ENCODE results near the gene LAPTM4A. TPM values are rescaled to one million over a fixed set of nuclear protein-coding genes. Genes with fewer than 3 reads are reported as not detected.
A peak's percentile ranks its signal among the peaks of the same experiment; 100 is the strongest.

Gene LAPTM4A
- total RNA-seq, 3 donors from 2014 or later = 27.3 to 30.0 (median 29.7) TPM

DNA sequence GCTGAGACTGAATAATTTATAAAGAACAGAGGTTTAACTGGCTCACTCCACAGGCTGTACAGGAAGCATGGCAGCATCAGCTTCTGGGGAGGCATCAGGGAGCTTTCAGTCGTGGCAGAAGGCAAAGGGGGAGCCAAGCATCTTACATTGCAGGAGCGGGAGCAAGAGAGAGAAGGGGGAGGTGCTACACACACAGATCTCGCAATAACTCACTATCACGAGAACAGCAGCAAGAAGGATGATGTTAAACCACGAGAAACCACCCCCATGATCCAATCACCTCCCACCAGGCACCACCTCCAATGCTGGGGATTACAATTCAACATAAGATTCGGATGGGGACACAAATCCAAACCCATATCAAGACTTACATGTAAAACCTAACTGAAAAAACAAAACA lies 21.2 kb downstream of the LAPTM4A start:
- H3K27me3 Mint-ChIP-seq (ENCODE audit: low read depth) = no peaks in the 10 kb centered on the region

GRCh38 chr2:20027705-20028434 lies 23.6 kb downstream of the LAPTM4A start:
- Mint-ChIP-seq H3K4me3 (no peak overlapping the region), H3K4me1 (ENCODE audit: low read depth) (no peaks in the 10 kb centered on the region), H3K9me3 (peaks cover 5% of the 10 kb centered on the region), H3K36me3 (ENCODE audit: insufficient read depth) (peaks cover 57% of the 10 kb centered on the region), H3K27me3 (ENCODE audit: low read depth) (no peaks in the 10 kb centered on the region)
- DNase-seq = no peak
- ATAC-seq = no peak

More for the DNA sequence above, 21.2 kb downstream of the LAPTM4A start:
- no peak for ATAC-seq
- H3K9me3 Mint-ChIP-seq = peaks cover 5% of the 10 kb centered on the region
- peaks cover 66% of the 10 kb centered on the region for H3K36me3 Mint-ChIP-seq (ENCODE audit: insufficient read depth)
- no peaks in the 10 kb centered on the region for H3K4me1 Mint-ChIP-seq (ENCODE audit: low read depth)
- no peak for DNase-seq
- H3K4me3 Mint-ChIP-seq = no peak overlapping the region

DNA sequence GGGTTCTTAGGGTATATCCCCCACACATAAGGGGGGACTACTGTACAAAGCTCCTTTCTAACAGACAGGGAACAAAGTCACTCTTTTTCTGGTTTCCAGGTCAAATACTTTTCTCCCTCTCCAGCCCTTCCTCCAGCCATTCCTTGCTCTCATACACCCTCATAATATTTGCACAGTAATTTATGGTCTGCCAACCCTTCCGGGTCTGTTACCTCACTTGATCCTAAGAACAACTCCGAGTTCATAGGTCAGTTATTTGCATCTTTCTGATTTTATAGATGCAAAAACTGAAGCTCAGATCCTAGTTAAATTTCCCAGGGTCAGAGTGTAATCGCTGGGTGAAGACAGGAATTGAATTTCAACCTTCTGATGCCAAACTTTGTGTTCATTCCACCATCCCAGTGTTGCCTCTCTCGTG lies 24.2 kb downstream of the LAPTM4A start:
- ATAC-seq (no peak), DNase-seq (no peak)
- no peak overlapping the region for H3K4me3 Mint-ChIP-seq
- H3K9me3 Mint-ChIP-seq = peaks cover 5% of the 10 kb centered on the region
- no peaks in the 10 kb centered on the region for H3K27me3 Mint-ChIP-seq (ENCODE audit: low read depth)
- H3K4me1 Mint-ChIP-seq (ENCODE audit: low read depth) = no peaks in the 10 kb centered on the region
- H3K36me3 Mint-ChIP-seq (ENCODE audit: insufficient read depth) = peaks cover 51% of the 10 kb centered on the region

DNA sequence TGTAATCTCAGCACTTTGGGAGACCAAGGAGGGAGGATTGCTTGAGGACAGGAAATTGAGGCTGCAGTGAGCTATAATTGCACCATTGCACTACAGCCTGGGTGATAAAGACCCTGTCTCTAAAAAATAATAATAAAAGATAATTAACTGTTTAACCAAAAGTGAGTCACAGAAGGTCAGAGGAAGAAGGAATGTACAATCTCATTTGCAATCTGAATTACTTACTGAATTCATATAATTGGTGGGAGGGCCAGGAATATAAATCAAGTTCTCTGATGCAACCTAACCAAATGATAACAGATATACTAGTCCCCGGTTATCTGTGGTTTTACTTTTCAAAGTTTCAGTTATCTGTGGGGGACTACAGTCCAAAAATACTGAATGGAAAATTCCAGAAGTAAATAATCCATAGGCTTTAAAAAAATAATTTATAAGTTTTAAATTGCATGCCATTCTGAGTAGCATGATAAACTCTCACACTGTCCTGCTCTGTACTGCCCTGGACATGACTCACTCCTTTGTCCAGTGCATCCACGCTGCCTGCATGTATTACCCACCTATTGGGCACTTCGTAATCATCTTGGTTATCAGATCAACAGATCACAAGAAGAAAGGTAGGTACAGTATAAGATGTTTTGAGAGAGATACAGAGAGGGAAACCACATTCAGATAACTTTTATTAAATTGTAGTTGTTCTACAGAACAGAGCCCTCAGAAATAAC lies 26.2 kb downstream of the LAPTM4A start:
- peaks cover 33% of the 10 kb centered on the region for H3K36me3 Mint-ChIP-seq (ENCODE audit: insufficient read depth)
- H3K9me3 Mint-ChIP-seq = peaks cover 14% of the 10 kb centered on the region
- H3K27me3 Mint-ChIP-seq (ENCODE audit: low read depth) = no peaks in the 10 kb centered on the region
- ATAC-seq (no peak), DNase-seq (no peak)
- no peak overlapping the region for H3K4me3 Mint-ChIP-seq
- no peaks in the 10 kb centered on the region for H3K4me1 Mint-ChIP-seq (ENCODE audit: low read depth)

- Mint-ChIP-seq H3K4me1 (ENCODE audit: low read depth) (no peaks in the 10 kb centered on the region), H3K4me3 (no peak overlapping the region), H3K9me3 (peaks cover 16% of the 10 kb centered on the region), H3K36me3 (ENCODE audit: insufficient read depth) (peaks cover 18% of the 10 kb centered on the region), H3K27me3 (ENCODE audit: low read depth) (no peaks in the 10 kb centered on the region)
- ATAC-seq = no peak
- no peak for DNase-seq
Observed at GRCh38 chr2:20023688-20024087, 27.7 kb downstream of the LAPTM4A start.

- Mint-ChIP-seq H3K36me3 (ENCODE audit: insufficient read depth) (peaks cover 3% of the 10 kb centered on the region), H3K4me1 (ENCODE audit: low read depth) (no peaks in the 10 kb centered on the region), H3K27me3 (ENCODE audit: low read depth) (no peaks in the 10 kb centered on the region), H3K4me3 (no peak overlapping the region), H3K9me3 (peaks cover 16% of the 10 kb centered on the region)
- DNase-seq (no peak), ATAC-seq (no peak)
Observed at GRCh38 chr2:20021405-20022009, 29.9 kb downstream of the LAPTM4A start.

DNA sequence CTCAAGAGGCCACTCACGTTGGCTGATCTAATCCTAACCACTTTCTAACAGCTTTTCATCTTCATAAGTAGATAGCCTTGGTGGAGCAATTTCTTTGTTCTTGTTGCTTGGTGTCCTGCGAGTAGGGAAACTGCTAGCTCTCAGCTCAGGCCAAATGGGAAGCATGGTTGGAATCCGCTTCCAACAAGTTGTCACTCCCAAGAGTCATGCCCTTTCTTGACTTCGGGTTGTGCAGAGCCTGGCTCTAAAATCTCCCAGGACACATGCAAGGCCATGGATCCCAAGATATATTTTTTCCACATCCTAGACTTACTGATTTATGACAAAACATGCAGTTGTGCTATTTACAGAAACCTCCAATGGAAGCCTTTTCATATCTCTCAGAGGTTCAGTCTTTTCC lies 31.7 kb downstream of the LAPTM4A start:
- Mint-ChIP-seq H3K4me1 (ENCODE audit: low read depth) (no peaks in the 10 kb centered on the region), H3K9me3 (peaks cover 16% of the 10 kb centered on the region), H3K4me3 (no peak overlapping the region), H3K27me3 (ENCODE audit: low read depth) (peaks cover 1% of the 10 kb centered on the region), H3K36me3 (ENCODE audit: insufficient read depth) (peaks cover 3% of the 10 kb centered on the region)
- DNase-seq (no peak), ATAC-seq (no peak)

GRCh38 chr2:20018601-20019152 lies 32.8 kb downstream of the LAPTM4A start:
- ATAC-seq (no peak), DNase-seq (no peak)
- peaks cover 16% of the 10 kb centered on the region for H3K9me3 Mint-ChIP-seq
- no peak overlapping the region for H3K4me3 Mint-ChIP-seq
- no peaks in the 10 kb centered on the region for H3K36me3 Mint-ChIP-seq (ENCODE audit: insufficient read depth)
- H3K4me1 Mint-ChIP-seq (ENCODE audit: low read depth) = no peaks in the 10 kb centered on the region
- peaks cover 7% of the 10 kb centered on the region for H3K27me3 Mint-ChIP-seq (ENCODE audit: low read depth)

GRCh38 chr2:20016346-20016745 lies 35.1 kb downstream of the LAPTM4A start:
- no peak overlapping the region for H3K4me3 Mint-ChIP-seq
- H3K36me3 Mint-ChIP-seq (ENCODE audit: insufficient read depth) = no peaks in the 10 kb centered on the region
- peaks cover 9% of the 10 kb centered on the region for H3K4me1 Mint-ChIP-seq (ENCODE audit: low read depth)
- H3K9me3 Mint-ChIP-seq = peaks cover 8% of the 10 kb centered on the region
- DNase-seq (no peak), ATAC-seq (no peak)
- peaks cover 24% of the 10 kb centered on the region for H3K27me3 Mint-ChIP-seq (ENCODE audit: low read depth)

DNA sequence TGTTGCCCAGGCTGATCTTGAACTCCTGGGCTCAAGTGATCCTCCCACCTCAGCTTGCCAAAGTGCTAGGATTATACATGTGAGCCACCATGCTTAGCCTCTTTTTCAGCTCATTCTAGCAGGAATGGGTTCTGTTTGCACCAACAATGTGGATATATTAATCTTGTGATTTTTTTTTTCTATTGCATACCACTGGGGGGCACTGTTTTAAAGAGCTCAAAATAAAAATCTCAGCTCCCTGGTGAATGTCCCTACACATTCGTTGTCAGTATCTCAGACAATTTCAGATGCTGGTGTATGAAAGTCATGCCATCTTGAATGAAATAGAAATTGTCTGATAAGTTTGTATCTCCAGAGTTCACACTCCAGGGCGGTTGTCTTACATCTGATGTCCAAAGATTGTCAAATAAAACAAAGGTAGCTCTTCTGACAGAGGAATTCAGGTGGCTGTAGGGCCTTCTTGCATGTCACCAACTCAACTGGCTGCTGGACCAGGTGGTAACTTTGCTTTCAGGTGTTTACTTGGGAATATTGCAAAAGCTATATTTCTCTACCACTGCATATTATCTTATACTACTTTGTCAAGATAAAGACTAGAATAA lies 35.8 kb downstream of the LAPTM4A start:
- Mint-ChIP-seq H3K4me1 (ENCODE audit: low read depth) (peaks cover 9% of the 10 kb centered on the region), H3K4me3 (no peak overlapping the region), H3K27me3 (ENCODE audit: low read depth) (peaks cover 31% of the 10 kb centered on the region), H3K36me3 (ENCODE audit: insufficient read depth) (no peaks in the 10 kb centered on the region), H3K9me3 (peaks cover 5% of the 10 kb centered on the region)
- no peak for ATAC-seq
- no peak for DNase-seq

- no peak for DNase-seq
- H3K4me1 Mint-ChIP-seq (ENCODE audit: low read depth) = peaks cover 9% of the 10 kb centered on the region
- no peaks in the 10 kb centered on the region for H3K9me3 Mint-ChIP-seq
- ATAC-seq = no peak
- peaks cover 42% of the 10 kb centered on the region for H3K27me3 Mint-ChIP-seq (ENCODE audit: low read depth)
- peak overlapping the region; percentile 61 for H3K4me3 Mint-ChIP-seq
- no peaks in the 10 kb centered on the region for H3K36me3 Mint-ChIP-seq (ENCODE audit: insufficient read depth)
Observed at GRCh38 chr2:20013126-20013849, 38.1 kb downstream of the LAPTM4A start.

GRCh38 chr2:20012282-20013125 lies 38.9 kb downstream of the LAPTM4A start, which contains the start of gene MATN3:
TSS of gene MATN3 (minus strand) at chr2:20012668. CDS start at chr2:20012631, 37 bp downstream.
- Mint-ChIP-seq H3K36me3 (ENCODE audit: insufficient read depth) (no peaks in the 10 kb centered on the region), H3K4me3 (peak within 1 kb of the TSS; percentile 61), H3K9me3 (no peaks in the 10 kb centered on the region), H3K4me1 (ENCODE audit: low read depth) (peaks cover 9% of the 10 kb centered on the region), H3K27me3 (ENCODE audit: low read depth) (peaks cover 42% of the 10 kb centered on the region)
- ATAC-seq (peak; percentile 71 to 73), DNase-seq (no peak)

GRCh38 chr2:20012032-20012281 lies 39.5 kb downstream of the LAPTM4A start:
- H3K4me1 Mint-ChIP-seq (ENCODE audit: low read depth) = peaks cover 9% of the 10 kb centered on the region
- ATAC-seq = no peak
- DNase-seq = no peak
- H3K27me3 Mint-ChIP-seq (ENCODE audit: low read depth) = peaks cover 42% of the 10 kb centered on the region
- no peaks in the 10 kb centered on the region for H3K9me3 Mint-ChIP-seq
- H3K4me3 Mint-ChIP-seq = peak overlapping the region; percentile 48
- H3K36me3 Mint-ChIP-seq (ENCODE audit: insufficient read depth) = no peaks in the 10 kb centered on the region

All from activated T-cell treated with anti-CD3 and anti-CD28 coated beads, Interleukin-2, amount 50 U/mL, for 4 hours (primary cell).